Measurements from ENCODE around the gene SMARCAL1. TPM values are rescaled to one million over a fixed set of nuclear protein-coding genes. Genes with fewer than 3 reads are reported as not detected.

SMARCAL1 gene
- total and polyA plus RNA-seq, 9 of the 15 experiments (the other 6 are each of a cell fraction or from before 2014, with no cell fraction given) = 8.2 to 27.9 (median 12.4) TPM

GRCh38 chr2:216426166-216426777 lies 14.0 kb downstream of the SMARCAL1 start (continued):
- TF ChIP-seq YY1 (IDR thresholded peaks at IDR 0.05; ENCODE audit: borderline replicate concordance in 1 of 3, control insufficient read depth in 1 of 3, extremely low read depth in 1 of 3, insufficient read depth in 3 of 3, insufficient read length in 1 of 3, insufficient replicate concordance in 2 of 3, low read depth in 1 of 3, low read length in 2 of 3) = no peak
- no peak for TF ChIP-seq USF1 (CRISPR knock-in tag; IDR thresholded peaks at IDR 0.05)
- no peak for TF ChIP-seq CHD7 (IDR thresholded peaks at IDR 0.05; ENCODE audit: low read depth, low read length)
- no peak for TF ChIP-seq GTF2E2 (tag; IDR thresholded peaks at IDR 0.05)
- no peak for TF ChIP-seq ZBTB26 (CRISPR knock-in tag; IDR thresholded peaks at IDR 0.05)
- no peak for TF ChIP-seq ZNF77 (CRISPR knock-in tag; IDR thresholded peaks at IDR 0.05)
- TF ChIP-seq TRIM24 (IDR thresholded peaks at IDR 0.05) = no peak
- no peak for TF ChIP-seq SPI1 (IDR thresholded peaks at IDR 0.05; ENCODE audit: borderline replicate concordance, low read depth, low read length)

All from K562 (cell line).